Stimulated activated CD8-positive, alpha-beta memory T cell treated with anti-CD3 and anti-CD28 coated beads, Interleukin-7, amount 100 ng/mL, for 48 hours (primary cell): Measurements from ENCODE around the gene ACSBG1.
A peak's percentile ranks its signal among the peaks of the same experiment; 100 is the strongest.

Experiments used
- DNase-seq, 2 donors: peaks; one replicate each; pipeline ENCODE4 v3.0.0-alpha.2; 2020; ENCODE audit warnings: low read depth in 1 of 2; ENCODE audit errors: extremely low read depth in 1 of 2

The ACSBG1 gene

DNA sequence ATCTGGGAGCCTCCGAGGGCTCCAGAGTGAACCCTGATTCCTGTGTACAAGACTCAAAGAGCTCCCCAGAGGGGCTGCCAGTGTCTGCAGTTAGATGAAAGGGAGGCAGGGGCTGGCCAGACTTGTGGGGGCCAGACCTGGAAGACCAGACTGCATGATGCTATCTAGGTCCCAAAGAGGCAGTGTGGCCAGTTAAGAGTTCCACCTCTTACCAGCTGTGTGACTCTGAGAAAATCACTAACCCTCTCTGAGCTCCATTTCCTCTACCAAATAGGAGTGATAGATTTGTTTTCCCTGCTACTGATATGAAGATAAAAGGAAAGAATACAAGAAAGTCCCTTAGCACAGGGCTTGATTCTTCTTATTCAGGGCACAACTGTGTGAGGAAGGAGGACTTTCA is 29.0 kb downstream of the ACSBG1 start:
- DNase-seq = no peak

DNA sequence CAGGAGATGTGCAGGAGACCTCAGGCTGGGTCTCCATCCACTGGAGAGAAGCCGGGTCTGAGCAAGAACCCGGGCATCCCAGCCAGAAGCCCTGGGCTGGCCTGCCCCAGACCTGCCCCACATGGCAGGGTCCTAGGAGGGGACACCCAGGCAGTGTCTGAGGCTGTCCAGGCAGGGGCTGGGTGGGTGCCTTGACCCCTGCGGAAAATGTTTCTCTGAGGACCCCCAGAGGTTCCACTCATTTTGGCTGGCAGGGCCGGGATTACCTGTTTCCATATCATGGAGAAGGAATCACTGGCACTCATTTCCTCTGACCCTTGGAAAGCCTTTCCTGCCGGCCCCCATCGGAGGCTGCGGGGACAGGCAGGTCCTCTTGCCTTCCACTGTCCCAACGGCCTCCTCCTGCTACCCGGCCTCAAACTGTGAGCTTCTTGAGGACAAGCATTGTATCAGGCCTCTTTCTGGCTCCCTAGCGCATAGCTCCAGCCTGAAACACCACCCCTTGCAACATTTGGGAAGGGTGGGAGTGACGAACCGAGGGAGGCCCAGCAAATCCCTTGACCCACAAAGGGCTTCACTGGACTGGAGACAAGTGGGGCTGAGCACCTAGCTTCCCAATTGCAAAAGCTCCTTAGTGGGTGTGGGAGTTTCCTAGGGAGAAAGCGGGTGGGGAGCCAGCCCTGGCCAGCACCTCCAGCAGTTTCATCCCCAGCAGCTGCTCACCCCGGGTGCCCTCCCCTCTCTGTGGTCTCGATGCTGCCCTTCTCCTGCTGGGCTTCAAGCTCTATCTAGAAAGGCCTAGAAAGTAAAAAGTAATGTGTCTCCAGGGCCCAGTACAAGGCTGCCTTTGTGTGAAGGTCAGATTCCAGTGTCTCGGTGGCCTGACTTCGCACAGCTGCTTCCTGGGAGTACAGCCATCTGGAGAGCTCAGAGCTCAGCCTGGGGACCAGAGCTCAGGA is 29.7 kb downstream of the ACSBG1 start:
- DNase-seq = no peak

DNA sequence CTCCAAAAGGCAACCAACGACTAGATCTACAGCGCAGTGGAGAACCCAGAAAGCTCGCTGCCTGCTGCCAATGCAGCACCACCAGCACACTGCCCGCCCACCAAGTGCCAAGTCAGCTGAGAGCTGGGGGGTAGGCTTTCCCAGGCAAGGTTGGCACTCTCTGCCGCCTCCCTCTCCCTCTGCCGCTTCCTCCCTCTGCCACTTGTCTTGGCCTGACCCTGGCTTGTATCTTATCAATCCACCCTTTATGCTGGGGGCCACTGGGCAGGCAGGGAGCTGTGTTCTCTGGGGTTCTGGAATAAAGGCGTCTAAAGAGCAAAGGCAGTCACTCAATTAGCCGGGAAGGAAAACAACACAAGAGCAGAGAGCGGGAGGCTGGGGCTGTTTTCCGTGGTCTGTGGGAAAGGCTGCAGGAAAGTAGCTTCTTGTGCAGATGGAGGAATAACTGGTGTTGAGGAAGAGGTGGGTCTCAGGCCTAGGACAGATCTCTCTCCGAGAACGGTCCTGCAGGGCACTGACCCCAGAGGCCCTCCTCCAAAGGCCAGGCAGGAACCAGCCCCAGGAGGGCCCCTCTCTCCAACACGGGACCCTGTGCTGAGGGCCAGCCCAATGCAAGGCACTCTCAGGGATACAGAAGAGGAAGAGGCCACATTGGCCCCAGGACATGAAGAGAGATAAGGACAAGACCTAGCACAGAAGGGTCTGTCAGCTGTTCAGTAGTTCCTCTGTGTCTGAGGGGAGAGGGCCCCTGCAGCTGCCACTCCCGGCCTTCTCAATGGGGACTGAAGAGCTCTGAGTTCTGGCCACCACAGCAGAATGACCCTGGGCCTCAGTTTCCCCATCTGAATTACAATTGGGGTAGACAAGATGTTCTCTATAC is 30.8 kb downstream of the ACSBG1 start:
- no peak for DNase-seq

DNA sequence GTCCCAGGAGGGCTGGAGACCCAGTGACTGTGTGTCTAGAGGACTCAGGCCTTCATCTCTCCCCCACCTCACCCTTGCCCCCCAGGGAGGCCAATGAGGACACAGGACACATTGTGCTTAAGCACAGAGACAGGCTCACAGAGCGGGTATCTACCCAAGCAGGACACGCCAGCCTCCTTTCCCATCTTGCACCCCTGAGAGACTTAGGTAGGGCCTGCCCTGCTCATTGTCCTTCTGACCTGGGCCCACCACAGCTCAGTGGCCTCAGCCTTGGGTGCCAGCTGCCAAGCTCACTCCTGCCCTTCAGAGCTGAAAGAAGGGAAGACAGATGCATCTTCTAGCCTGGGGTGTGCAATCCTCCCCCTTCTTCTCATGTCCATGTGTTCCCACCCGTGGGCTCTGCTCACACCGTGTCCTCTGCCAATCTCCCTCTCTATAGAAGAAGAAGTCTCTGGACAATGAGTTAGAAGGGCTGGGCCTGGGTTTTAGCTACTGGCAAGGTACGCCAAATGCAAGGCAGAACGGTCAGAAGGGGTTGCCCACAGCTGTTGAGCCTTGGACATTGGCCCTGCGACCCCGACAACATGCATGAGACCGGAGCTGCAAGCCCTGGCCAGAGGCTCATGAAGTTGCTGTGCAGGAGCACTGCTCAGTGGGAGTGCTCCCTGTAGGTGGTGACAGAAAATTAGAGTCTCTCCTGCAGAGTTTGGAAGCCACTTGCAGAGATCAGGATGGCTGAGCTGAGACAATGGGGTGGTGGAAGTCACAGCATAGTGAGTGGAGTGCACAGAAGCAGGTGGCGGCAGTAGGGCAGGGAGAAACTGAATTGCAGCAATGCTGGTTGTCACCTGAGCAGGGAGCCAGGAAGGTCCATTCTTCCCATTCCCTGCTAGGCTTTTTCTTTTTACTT is 32.8 kb downstream of the ACSBG1 start:
- no peak for DNase-seq

DNA sequence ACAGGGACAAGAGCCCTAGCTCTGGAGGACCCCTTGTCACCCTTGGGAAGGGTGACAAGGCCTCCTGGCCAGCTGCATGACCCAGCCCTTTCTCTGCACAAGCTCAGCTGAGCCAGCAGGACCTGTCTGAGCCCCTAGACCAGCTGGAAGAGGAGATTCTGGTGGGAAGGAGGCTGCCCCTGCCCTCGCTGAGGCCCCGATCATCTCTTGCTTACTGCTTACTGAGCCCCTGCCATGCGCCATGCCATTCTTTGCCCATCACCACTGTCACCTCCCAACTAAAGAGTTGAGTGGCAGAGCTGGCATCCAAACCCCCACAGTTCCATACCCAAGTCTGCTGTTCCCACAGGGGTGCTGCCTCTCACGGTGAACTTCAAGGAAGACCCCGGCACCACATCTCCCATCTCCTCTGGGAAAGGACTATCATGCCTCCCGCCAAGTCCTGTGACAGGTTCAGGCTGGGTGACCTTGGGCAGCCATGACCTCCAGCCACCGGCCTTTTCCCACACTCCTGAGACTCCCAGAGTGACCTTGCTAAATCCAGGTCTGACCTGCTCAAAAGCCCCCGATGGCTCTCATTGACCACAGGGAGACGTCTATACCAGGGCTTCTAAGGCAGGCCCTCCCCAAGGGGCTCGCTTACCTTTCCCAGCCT is 34.0 kb downstream of the ACSBG1 start:
- no peak for DNase-seq

DNA sequence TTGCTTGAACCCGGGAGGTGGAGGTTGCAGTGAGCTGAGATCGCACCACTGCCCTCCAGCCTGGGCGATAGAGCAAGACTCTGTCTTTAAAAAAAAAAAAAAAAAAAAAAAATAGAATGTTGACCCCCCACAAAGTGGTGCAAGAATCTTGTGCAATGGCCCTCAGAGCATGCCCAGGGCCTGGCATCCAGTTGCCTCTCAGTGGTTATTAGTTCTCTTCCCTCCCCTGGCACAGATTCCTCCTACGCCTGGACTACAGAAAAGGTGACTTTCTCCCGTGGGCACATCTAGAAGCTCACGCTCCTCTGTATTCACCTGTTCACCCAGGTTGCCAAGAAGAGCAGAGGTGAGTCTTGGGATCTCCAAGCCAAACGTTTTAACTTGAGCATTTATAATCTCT is 36.7 kb downstream of the ACSBG1 start:
- no peak for DNase-seq

DNA sequence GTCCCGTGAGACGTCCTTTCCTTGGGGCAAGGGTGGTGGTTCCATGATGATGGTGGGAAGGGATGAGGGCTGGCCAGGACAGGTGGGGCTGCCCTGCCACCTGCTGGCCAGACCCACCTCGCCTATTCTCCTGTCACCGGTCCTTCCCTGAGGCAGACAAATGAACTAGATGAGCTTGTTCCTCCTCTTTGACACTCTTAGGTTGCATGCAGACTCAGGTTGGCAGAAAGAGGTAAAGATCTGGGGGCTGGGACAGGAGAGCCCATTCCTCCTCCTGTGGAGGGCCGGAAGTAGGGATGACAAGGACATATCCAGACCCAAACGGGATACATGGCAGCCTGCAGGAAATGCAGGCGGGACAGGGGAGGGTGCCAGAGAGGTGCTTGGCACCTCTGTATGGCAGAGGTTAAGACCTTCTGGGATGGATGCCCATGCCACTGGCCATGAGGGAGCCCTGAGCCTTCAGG is 38.6 kb downstream of the ACSBG1 start:
- peak in 1 of 2 donors; percentile 6 for DNase-seq

DNA sequence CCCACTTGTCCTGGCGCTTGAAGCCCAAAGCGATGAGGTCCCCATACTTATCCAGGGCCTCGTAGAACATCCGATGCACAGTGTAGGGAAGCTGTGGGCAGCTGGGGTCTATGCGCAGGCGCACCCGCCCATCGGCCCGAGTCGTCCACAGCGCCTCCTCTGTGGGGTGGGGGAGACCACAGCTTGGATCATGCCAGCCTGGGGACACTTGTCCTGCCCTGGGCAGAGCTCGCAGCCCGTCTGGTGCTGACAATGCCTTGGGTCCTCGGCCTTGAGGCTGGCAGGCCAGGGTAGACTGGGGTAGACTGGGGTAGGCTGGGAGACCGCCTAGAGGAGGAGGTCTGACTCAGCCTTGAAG is 39.8 kb downstream of the ACSBG1 start:
- DNase-seq = no peak

DNA sequence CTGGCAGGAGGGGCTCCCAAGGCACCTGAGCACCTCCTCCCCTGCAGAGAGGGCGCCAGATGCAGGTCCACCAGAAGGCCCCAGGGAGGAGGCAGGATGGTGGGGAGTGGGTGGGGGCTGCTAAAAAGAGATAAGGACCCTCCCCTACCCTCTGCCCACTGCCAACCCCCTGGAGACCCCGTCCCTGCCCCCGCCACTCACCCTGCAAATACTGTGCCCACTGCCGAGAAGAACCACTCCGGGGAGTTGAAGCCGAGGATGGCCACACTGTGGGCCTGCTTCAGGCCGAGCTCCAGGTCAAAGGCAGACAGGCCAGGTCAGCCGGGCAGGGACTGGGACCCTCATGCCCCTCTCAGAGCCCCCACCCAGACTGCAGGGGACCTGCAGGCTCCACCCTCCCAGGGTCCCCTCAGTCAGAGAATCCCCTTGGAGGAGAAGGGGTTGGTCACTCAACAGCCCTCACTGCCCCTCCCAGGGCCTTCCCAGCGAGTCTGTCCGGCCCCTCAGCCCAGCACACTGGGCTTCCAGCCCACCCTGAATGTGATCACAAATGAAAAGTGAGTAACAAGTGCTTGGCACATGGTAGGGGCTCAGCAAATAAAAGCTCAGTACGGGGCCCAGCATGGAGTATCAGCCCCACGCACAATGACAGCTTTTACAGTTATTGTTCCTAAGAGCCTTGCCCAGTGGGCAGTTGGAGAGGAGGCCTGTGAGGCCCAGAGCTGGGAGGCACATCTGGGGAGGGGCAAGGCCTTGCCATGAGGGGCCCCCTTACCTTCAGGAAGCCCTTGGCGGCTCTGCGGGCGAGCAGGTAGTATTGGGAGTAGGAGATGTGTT is 40.4 kb downstream of the ACSBG1 start:
- DNase-seq = no peak

DNA sequence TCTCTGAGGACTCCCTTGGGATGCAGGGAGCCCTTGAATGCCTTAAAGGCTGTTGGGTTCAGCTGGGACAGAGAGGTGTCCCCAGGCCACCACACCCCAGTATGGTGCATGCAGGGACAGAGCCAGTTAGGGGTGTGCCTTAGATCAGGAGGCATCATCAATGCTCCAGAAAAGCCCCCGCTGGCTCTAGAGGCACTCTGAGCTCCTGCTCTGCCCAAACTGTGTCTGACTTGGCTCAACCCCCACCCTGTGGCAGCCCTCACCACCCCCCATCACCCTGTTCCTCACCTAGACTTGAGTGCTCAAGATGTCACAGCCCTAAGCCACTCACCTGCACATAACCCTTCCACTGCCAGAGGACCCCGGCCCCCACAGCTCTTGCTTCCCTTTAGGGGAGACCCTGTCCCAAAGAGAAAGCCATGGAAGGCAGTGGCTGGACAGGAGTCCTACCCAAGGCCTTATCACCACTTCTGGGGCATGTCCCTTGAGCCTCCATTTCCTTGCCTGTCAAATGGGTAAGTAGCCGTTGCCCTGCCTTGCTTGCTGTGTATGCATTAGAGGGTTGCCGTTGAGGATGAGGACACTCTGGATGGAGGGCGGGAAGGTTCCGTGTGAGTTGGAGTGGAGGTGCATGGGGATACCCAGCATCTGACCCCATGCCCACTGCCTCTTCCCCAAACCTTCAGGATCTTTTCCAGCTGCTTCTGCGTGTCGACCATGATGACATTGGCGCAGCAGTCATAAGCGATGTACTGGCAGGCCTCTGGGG is 41.4 kb downstream of the ACSBG1 start:
- no peak for DNase-seq

DNA sequence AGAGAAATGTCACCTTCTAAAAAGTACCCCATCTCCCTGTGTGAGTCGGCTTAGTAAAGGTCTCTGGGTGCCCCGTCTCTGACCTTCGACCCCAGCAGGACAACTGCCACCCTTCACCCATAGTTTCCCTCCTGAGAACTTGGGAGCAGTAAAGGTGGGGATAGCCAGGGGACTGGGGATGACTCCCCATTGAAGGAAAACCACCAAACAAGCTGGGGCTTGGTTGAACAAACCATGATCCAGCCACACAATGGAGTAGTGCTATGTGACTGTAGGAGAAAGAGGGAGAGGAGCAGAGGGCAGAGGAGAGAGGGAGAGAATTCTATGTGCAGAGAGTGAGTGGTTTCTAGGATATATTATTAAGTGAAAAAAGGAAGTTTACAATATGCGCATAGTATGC is 51.5 kb downstream of the ACSBG1 start:
- no peak for DNase-seq

DNA sequence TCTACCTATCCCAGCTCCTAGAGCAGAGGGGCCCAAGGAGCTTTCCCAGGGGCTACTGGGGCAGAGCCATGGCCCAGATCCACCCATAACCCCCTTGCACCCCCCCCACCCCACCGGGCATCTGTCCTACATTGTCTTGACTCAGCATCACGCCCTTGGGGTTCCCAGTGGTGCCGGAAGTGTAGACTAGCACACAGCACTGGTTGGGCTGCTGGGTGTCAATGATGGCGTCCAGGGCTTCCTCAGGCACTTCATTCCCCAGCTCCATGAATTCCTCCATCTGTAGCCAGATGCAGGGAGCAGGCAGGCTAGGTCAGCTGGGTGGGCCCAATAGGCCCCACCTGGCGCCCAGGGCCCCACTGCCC is 52.0 kb downstream of the ACSBG1 start:
- DNase-seq = no peak

DNA sequence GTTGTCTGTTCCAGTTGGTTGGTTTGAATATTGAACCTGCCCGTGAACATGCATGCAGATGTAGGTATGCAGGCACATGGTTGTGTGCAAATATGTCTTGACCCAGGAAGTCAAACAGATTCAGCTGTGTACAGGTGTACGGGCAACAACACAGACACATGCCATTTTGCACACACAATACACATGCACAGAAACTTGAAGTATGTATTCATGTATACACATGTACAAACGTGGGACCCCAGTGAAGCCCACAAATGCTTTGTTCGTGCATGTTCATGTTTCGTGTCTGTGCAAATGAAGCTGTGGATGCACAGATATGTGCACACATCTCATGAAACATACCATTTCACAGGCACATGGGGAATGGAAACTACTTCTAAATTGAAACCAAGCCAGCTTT is 54.5 kb downstream of the ACSBG1 start:
- no peak for DNase-seq

DNA sequence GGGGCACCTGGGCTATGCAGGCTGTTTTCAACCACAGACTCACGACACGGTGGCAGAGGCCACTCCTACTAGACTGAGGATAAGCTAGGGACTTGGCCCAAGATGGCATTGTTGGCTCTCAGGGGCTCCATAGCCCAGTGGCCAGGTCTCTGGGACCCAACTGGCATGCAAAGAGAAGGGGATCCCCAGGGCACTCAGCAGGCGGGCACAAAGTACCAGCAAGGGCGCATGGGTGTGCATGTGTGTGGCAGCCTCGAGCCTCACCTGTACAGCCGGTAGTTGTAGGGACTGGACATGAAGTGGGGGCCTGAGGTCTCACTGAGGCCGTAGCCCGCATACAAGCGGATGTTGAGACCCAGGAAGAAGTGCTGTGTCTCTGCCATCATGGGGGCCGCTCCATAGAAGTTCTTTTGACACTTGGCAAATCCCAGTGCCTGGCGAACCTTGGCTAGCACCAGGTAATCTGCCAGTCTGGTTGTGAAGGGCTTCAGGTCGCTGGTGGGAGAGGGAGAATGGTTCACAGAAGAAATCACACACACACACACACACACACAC is 55.0 kb downstream of the ACSBG1 start:
- DNase-seq = no peak

DNA sequence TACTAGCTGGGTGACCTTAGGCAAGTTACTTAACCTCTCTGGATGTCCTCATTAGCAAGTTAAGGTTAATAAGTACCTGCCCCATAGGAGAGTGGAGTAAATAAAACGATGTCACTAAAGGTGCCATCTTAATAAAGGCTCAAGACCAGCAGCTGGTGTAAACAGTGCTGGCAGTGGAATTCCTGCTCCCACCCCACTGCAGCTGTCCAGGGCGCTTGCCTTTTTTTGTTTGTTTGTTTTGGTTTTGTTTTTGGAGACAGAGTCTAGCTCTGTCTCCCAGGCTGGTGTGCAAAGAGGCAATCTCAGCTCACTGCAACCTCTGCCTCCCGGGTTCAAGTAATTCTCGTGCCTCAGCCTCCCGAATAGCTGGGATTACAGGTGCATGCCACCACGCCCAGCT is 56.3 kb downstream of the ACSBG1 start:
- no peak for DNase-seq

DNA sequence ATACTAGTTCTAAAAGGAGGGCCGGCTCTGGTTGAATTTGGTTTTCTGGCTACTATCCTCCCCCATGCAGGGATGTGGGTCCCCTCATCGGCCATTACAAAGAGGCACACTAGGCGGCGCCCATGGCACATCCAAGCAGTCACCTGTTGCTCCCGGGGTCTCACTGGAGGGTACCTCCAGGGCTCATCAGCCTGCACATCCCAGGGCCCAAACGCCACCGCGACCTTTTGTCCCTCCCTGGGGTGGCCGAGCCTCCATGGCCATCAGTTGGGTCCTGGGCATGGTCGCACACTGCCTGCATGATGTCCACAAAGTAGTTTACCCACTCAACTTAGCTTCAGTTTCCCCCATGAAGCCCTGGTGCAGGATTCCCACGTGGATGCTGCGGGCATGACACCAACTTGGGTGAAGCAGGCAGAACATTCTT is 56.9 kb downstream of the ACSBG1 start:
- DNase-seq = peak in 1 of 2 donors; percentile 24

DNA sequence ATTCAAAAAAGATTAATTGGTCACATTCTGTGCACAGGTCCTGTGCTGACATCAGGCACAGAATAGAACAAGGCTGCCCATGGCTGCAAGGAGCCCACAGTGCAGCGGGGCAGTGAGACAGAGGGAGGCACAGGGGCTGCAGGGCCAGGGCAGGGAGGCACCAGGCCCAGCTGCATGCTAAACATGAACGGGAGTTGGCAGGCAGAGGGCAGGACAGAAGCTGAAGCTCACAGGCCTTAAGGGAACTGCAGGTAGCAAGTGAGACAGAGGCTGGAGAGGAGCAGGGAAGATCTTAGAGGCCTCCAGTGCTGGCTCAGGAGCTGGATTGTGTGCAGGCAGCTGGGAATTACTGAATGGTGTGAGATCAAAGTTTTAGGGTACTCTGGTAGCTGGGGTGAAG is 59.0 kb downstream of the ACSBG1 start:
- no peak for DNase-seq

DNA sequence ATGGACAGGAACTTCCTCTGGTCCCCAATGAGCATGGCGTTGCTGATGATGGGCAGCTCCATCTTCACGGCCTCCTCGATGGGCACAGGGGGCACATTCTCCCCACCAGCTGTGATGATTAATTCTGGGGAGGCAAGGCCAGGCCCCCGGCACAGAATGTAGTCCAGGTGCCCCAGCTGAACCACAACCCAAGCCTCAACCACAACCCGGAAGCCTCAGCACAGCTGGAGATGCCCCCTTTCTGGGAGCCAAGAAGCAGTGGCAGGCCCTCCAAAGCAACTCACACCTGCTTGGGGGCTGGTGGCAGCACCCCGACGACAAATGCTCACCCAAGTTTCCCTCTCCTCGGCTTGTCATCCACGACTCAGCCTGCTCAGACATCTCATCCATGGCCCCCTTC is 60.0 kb downstream of the ACSBG1 start:
- no peak for DNase-seq
